Measurements from ENCODE around the gene MRM2.
A peak's percentile ranks its signal among the peaks of the same experiment; 100 is the strongest.

Gene MRM2

DNA sequence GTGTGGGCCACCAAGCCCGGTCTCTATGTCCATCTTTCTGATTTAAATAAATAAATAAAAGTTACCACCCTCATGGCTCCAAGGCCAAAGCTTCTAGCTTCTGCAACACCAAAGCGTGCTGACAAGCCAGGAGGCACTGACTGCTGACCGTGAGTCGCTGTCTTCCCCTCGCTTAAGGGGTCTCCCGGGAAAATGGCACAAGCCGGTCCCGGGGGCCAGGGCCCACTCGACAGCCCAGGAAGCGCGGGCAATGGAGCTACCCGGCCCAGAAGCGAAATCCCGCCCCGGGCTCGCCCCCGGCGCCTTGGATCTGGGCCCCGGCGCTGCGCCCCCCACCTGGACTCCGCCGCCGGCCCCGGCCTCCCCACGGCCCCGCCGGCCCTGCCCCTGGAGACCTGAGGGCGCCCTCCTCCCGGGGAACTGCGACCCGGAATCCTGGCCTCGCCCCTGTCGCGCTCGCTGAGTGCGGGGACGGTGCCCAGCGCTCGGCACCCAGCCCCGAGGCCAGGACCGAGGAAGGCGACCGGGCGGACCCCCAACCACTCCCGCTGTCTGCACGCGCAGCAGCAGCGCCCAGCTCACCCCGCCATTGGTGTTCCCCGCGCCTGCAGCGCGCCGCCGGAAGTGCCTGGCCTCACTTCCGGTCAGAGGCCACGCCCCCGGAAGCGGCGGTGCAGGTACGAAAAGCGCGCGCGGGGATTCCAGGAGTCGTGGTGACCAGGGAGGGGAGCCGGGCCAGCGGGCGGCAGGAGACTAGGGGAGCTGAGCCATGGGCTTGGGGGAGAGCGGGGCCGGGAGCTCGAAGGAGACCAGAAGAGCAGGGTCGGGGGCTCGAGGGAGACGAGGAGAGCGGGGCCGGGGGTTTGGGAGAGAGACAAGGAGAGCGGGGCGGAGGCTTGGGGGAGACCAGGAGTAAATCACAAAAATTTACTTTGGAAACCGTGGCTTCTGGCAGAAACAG lies at the start of gene MRM2, which contains the start of gene NUDT1:
TSS of gene MRM2 (minus strand) at position 626 of the 961 bp plus-strand sequence. CDS start at position 590, 36 bp downstream.
TSS of gene NUDT1 (plus strand) at position 647 of the 961 bp plus-strand sequence. CDS start 2,349 bp downstream, outside the sequence.
- Histone ChIP-seq H3K27me3 (replicated peaks; ENCODE audit: insufficient read depth, low read length) (no peaks in the 10 kb centered on the region), H3K4me2 (ENCODE audit: low read depth, low read length) (peak within 1 kb of the TSS; percentile 98), H3K4me3 (ENCODE audit: low read length) (peak within 1 kb of the TSS; percentile 96), H3F3A (ENCODE audit: insufficient read depth, low read length) (peaks cover 10% of the 10 kb centered on the region), H3K4me1 (ENCODE audit: low read length) (peaks cover 8% of the 10 kb centered on the region), H3K9me2 (replicated peaks; ENCODE audit: insufficient read depth, low read length) (no peaks in the 10 kb centered on the region), H3K79me2 (ENCODE audit: low read length) (peaks cover 37% of the 10 kb centered on the region), H3K27ac (ENCODE audit: low read length) (peak within 1 kb of the TSS; percentile 39; the same call in 1 of the 2 replicates), H3K9me3 (replicated peaks; ENCODE audit: insufficient read depth, low read length) (no peaks in the 10 kb centered on the region), H2AFZ (ENCODE audit: low read length) (peak within 1 kb of the TSS; percentile 70), H3K36me3 (replicated peaks; ENCODE audit: insufficient read depth, low read length) (peaks cover 7% of the 10 kb centered on the region), H3K9ac (ENCODE audit: low read length) (peak within 1 kb of the TSS; percentile 90), H4K20me1 (ENCODE audit: insufficient read depth, low read length) (no peaks in the 10 kb centered on the region)
- peak; percentile 89 for DNase-seq
- TF ChIP-seq EZH2phosphoT487 (IDR thresholded peaks at IDR 0.05; ENCODE audit: low read length) (no peak), EZH2 (optimal IDR thresholded peaks at IDR 0.05; ENCODE audit: low read depth, low read length) (no peak)
- TF ChIP-seq, protein P1, sequence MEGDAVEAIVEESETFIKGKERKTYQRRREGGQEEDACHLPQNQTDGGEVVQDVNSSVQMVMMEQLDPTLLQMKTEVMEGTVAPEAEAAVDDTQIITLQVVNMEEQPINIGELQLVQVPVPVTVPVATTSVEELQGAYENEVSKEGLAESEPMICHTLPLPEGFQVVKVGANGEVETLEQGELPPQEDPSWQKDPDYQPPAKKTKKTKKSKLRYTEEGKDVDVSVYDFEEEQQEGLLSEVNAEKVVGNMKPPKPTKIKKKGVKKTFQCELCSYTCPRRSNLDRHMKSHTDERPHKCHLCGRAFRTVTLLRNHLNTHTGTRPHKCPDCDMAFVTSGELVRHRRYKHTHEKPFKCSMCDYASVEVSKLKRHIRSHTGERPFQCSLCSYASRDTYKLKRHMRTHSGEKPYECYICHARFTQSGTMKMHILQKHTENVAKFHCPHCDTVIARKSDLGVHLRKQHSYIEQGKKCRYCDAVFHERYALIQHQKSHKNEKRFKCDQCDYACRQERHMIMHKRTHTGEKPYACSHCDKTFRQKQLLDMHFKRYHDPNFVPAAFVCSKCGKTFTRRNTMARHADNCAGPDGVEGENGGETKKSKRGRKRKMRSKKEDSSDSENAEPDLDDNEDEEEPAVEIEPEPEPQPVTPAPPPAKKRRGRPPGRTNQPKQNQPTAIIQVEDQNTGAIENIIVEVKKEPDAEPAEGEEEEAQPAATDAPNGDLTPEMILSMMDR (IDR thresholded peaks at IDR 0.05; ENCODE audit: low read length), result no peak

DNA sequence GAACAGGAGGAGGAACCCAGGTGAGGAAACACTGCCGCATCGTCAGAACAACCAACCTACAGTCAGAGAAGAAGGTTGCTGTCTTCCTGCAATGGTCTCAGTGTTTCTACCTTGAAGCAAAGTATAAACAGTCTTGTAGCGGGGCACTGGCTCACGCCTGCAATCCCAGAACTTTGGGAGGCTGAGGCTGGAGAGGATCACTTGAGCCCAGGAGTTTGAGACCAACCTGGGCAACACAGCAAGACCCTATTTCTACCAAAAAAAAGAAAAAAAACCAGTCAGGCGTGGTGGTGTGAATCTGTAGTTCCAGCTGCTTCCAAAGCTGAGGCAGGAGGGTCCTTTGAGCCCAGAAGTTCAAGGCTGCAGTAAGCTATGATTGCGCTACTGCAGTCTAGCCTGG lies 48.9 kb upstream of the MRM2 start:
- Histone ChIP-seq H3K79me2 (ENCODE audit: low read length) (0 out of 2 replicates have a peak, but pooled peaks cover 3% of the 10 kb centered on the region), H3K27me3 (replicated peaks; ENCODE audit: insufficient read depth, low read length) (no peaks in the 10 kb centered on the region), H4K20me1 (ENCODE audit: insufficient read depth, low read length) (no peaks in the 10 kb centered on the region), H3K27ac (ENCODE audit: low read length) (no peak overlapping the region), H3F3A (ENCODE audit: insufficient read depth, low read length) (no peaks in the 10 kb centered on the region), H3K4me3 (ENCODE audit: low read length) (no peak overlapping the region), H3K9ac (ENCODE audit: low read length) (no peak overlapping the region), H3K4me2 (ENCODE audit: low read depth, low read length) (no peak overlapping the region), H3K9me2 (replicated peaks; ENCODE audit: insufficient read depth, low read length) (no peaks in the 10 kb centered on the region), H3K4me1 (ENCODE audit: low read length) (no peaks in the 10 kb centered on the region), H3K36me3 (replicated peaks; ENCODE audit: insufficient read depth, low read length) (no peaks in the 10 kb centered on the region), H3K9me3 (replicated peaks; ENCODE audit: insufficient read depth, low read length) (no peaks in the 10 kb centered on the region), H2AFZ (ENCODE audit: low read length) (no peak overlapping the region)
- DNase-seq, result no peak
- TF ChIP-seq EZH2 (optimal IDR thresholded peaks at IDR 0.05; ENCODE audit: low read depth, low read length) (no peak), EZH2phosphoT487 (IDR thresholded peaks at IDR 0.05; ENCODE audit: low read length) (no peak)
- TF ChIP-seq, protein P1 (IDR thresholded peaks at IDR 0.05; ENCODE audit: low read length), result no peak

DNA sequence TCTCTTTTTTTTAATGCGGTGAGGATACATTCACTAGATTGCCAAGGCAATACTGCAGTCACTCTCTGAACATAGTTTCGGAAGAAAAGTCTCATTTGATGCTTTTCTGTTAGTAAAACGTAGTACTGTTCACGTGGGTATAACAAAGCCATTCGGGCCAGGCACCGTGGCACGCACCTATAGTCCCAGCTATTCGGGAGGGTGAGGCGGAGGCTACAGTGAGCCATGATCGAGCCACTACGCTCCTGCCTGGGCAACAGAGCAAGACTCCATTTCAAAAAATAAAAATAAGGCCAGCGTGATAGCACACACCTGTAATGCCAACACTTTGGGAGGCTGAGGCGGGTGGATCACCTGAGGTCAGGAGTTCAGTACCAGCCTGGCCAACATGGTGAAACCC lies 47.6 kb upstream of the MRM2 start:
- Histone ChIP-seq H3K4me3 (ENCODE audit: low read length) (no peak overlapping the region), H3F3A (ENCODE audit: insufficient read depth, low read length) (no peaks in the 10 kb centered on the region), H3K27ac (ENCODE audit: low read length) (no peak overlapping the region), H3K79me2 (ENCODE audit: low read length) (0 out of 2 replicates have a peak, but pooled peaks cover 3% of the 10 kb centered on the region), H3K4me2 (ENCODE audit: low read depth, low read length) (no peak overlapping the region), H3K27me3 (replicated peaks; ENCODE audit: insufficient read depth, low read length) (no peaks in the 10 kb centered on the region), H3K9me3 (replicated peaks; ENCODE audit: insufficient read depth, low read length) (no peaks in the 10 kb centered on the region), H3K9me2 (replicated peaks; ENCODE audit: insufficient read depth, low read length) (no peaks in the 10 kb centered on the region), H3K36me3 (replicated peaks; ENCODE audit: insufficient read depth, low read length) (no peaks in the 10 kb centered on the region), H3K4me1 (ENCODE audit: low read length) (no peaks in the 10 kb centered on the region), H4K20me1 (ENCODE audit: insufficient read depth, low read length) (no peaks in the 10 kb centered on the region), H2AFZ (ENCODE audit: low read length) (no peak overlapping the region), H3K9ac (ENCODE audit: low read length) (no peak overlapping the region)
- no peak for DNase-seq
- no peak for TF ChIP-seq EZH2phosphoT487 (IDR thresholded peaks at IDR 0.05; ENCODE audit: low read length)
- TF ChIP-seq, protein P1 (IDR thresholded peaks at IDR 0.05; ENCODE audit: low read length), result no peak
- TF ChIP-seq EZH2 (optimal IDR thresholded peaks at IDR 0.05; ENCODE audit: low read depth, low read length), result no peak
